ENCODE results near the gene DRC1.

The DRC1 gene

DNA sequence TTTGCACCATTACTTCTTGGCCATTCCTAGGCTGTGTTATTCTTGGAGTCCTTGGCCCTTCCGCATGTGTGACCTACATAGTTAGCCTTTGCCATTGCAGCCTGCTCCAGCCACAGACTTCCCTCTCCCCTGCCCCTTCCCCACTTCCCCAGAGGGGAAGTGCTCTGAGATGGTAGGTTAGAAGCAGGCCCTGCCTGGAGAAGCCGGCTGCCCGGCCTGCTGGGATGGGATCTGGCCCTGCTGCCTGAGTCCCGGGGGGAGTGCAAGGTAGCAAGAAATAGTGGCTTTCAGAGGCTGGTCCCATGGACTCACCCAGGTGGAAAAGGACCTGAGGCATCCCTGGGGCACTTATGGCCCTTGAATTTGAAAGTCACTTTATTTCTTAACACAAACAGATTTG lies 104.6 kb downstream of the DRC1 start:
- no peak overlapping the region for H3K4me3 ChIP-seq (ENCODE audit: low read depth, low read length)
- no peak for DNase-seq (ENCODE audit: low read depth, low spot score)
- TF ChIP-seq, protein P1, sequence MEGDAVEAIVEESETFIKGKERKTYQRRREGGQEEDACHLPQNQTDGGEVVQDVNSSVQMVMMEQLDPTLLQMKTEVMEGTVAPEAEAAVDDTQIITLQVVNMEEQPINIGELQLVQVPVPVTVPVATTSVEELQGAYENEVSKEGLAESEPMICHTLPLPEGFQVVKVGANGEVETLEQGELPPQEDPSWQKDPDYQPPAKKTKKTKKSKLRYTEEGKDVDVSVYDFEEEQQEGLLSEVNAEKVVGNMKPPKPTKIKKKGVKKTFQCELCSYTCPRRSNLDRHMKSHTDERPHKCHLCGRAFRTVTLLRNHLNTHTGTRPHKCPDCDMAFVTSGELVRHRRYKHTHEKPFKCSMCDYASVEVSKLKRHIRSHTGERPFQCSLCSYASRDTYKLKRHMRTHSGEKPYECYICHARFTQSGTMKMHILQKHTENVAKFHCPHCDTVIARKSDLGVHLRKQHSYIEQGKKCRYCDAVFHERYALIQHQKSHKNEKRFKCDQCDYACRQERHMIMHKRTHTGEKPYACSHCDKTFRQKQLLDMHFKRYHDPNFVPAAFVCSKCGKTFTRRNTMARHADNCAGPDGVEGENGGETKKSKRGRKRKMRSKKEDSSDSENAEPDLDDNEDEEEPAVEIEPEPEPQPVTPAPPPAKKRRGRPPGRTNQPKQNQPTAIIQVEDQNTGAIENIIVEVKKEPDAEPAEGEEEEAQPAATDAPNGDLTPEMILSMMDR (IDR thresholded peaks at IDR 0.05; ENCODE audit: low read depth, low read length) = no peak

More for the DNA sequence above, 104.6 kb downstream of the DRC1 start:
- in situ Hi-C loops (cut with HindIII; ENCODE audit: low sequenced_read_pairs) = no loop called here
